ENCODE data around the gene C22orf39. TPM values are rescaled to one million over a fixed set of nuclear protein-coding genes. Genes with fewer than 3 reads are reported as not detected.

Gene C22orf39
- polyA plus RNA-seq, 2 of the 4 experiments (the other 2 are of a cell fraction), result 19.4 to 19.5 TPM

- H3K27ac ChIP-seq, result no peak overlapping the region
- ATAC-seq (no peak), DNase-seq (ENCODE audit: low read depth in 1 of 2, low spot score in 1 of 2) (no peak), FAIRE-seq (no peak)
- ChIA-PET CTCF (interaction anchor here (0.5 to 0.8 kb wide), 2 partner anchors 13 to 230 kb away, joined by 3 read pairs; no protein-coding TSS in a partner anchor), POLR2A (no interaction called here)
- TF ChIP-seq HMGXB4 (CRISPR knock-in tag; IDR thresholded peaks at IDR 0.05; ENCODE audit: borderline replicate concordance) (no peak), USF2 (IDR thresholded peaks at IDR 0.05) (no peak), SREBF2 (IDR thresholded peaks at IDR 0.05) (no peak), JUN (IDR thresholded peaks at IDR 0.05) (no peak), HEYL (CRISPR knock-in tag; IDR thresholded peaks at IDR 0.05) (no peak), JUNB (IDR thresholded peaks at IDR 0.05) (no peak), RFX5 (IDR thresholded peaks at IDR 0.05) (no peak), FOXS1 (CRISPR knock-in tag; IDR thresholded peaks at IDR 0.05) (no peak), POLR2A (IDR thresholded peaks at IDR 0.05; ENCODE audit: low read length) (no peak), TFCP2L1 (CRISPR knock-in tag; IDR thresholded peaks at IDR 0.05) (no peak), NR3C1 (IDR thresholded peaks at IDR 0.05) (no peak), POLR2AphosphoS2 (conservative IDR thresholded peaks at IDR 0.05; ENCODE audit: low read length) (no peak), ATOH8 (CRISPR knock-in tag; IDR thresholded peaks at IDR 0.05; ENCODE audit: low read depth) (no peak), GATA3 (IDR thresholded peaks at IDR 0.05; ENCODE audit: borderline replicate concordance) (no peak)
- H3K4me1 ChIP-seq, result no peaks in the 10 kb centered on the region
- H3K4me3 ChIP-seq, result no peak overlapping the region
- WGBS (ENCODE audit: missing lambda C conversion rate), result 93% methylated on average over 4 of the region's 4 CpGs
- H3K9me3 ChIP-seq, result no peaks in the 10 kb centered on the region
- no peak overlapping the region for H3K4me2 ChIP-seq
Observed at GRCh38 chr22:19464975-19465374, 17.5 kb upstream of the C22orf39 start.

GRCh38 chr22:19464546-19464945 lies 17.0 kb upstream of the C22orf39 start:
- no peak for TF ChIP-seq HES2 (IDR thresholded peaks at IDR 0.05)
- no peak for TF ChIP-seq ZFP36 (IDR thresholded peaks at IDR 0.05; ENCODE audit: borderline replicate concordance, partially characterized antibody)
- no peak for TF ChIP-seq RAD21 (conservative IDR thresholded peaks at IDR 0.05 in 1 of 2, IDR thresholded peaks at IDR 0.05 in 1 of 2)
- no peak for TF ChIP-seq MAZ (IDR thresholded peaks at IDR 0.05; ENCODE audit: borderline replicate concordance, low read depth, low read length)
- no peak for TF ChIP-seq TFCP2L1 (CRISPR knock-in tag; IDR thresholded peaks at IDR 0.05)
- TF ChIP-seq MYC (IDR thresholded peaks at IDR 0.05; ENCODE audit: borderline replicate concordance, low read length), result no peak
- TF ChIP-seq POLR2AphosphoS2 (conservative IDR thresholded peaks at IDR 0.05; ENCODE audit: low read length), result no peak
- no peak for TF ChIP-seq ZSCAN20 (CRISPR knock-in tag; IDR thresholded peaks at IDR 0.05)
- TF ChIP-seq KDM1A (IDR thresholded peaks at IDR 0.05; ENCODE audit: low read depth), result no peak
- no peak for TF ChIP-seq CBX2 (IDR thresholded peaks at IDR 0.05; ENCODE audit: borderline replicate concordance, low read depth)
- TF ChIP-seq HOXA7 (CRISPR knock-in tag; IDR thresholded peaks at IDR 0.05), result no peak
- TF ChIP-seq ZNF302 (CRISPR knock-in tag; IDR thresholded peaks at IDR 0.05), result no peak
- no peak for TF ChIP-seq CEBPB (IDR thresholded peaks at IDR 0.05)
- TF ChIP-seq ZC3H11A (IDR thresholded peaks at IDR 0.05), result no peak
- no peak for TF ChIP-seq ELK1 (IDR thresholded peaks at IDR 0.05; ENCODE audit: low read depth, low read length)
- TF ChIP-seq SMC3 (IDR thresholded peaks at IDR 0.05), result no peak
- TF ChIP-seq RARB (CRISPR knock-in tag; IDR thresholded peaks at IDR 0.05), result no peak
- no peak for TF ChIP-seq E2F6 (IDR thresholded peaks at IDR 0.05; ENCODE audit: borderline replicate concordance, low read depth)
- no peak for TF ChIP-seq HDAC2 (IDR thresholded peaks at IDR 0.05)
- ChIA-PET CTCF (interaction anchor here (0.5 to 1.3 kb wide), 3 partner anchors 11 to 229 kb away, joined by 3 read pairs; no protein-coding TSS in a partner anchor), POLR2A (no interaction called here)
- no peaks in the 10 kb centered on the region for H3K9me3 ChIP-seq
- H3K4me1 ChIP-seq, result no peaks in the 10 kb centered on the region
- DNase-seq (ENCODE audit: low read depth in 1 of 2, low spot score in 1 of 2) (no peak), FAIRE-seq (no peak), ATAC-seq (no peak)
- no peak overlapping the region for H3K4me2 ChIP-seq
- whole genome bisulfite sequencing (ENCODE audit: missing lambda C conversion rate), result 95% methylated on average over 1 of the region's 1 CpG
- no peak overlapping the region for H3K27ac ChIP-seq
- H3K4me3 ChIP-seq, result no peak overlapping the region
